ENCODE measurements around the gene ADGRL1.

The ADGRL1 gene

DNA sequence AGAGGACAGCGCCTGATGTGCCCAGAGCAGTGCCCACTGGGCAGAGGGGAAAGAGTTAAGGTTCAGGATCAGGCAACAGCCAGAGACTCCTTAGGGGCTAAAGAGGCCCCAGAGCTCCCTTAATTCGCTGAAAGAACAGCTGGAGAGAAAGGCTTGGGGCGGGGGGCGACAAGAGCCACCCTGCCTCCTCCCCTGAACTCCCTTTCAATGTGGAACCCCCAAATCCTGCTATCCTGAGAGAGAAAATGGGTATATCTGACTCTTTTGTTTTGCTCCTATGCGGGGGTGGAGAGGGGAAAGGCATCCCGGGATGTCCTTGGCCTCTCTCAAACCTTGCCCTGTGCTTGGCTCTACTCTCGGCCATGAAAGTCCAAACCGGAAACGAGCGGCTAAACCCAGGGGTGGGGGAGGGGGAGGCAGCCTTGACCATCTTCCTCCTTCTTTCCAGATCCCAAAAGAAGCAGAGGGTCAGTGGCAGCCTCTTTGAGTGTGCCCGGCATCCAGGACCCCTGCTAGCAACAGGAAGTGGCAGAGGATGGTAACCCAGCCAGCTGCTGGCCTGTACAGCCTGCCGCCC lies 93.1 kb downstream of the ADGRL1 start:
- no peak for DNase-seq (ENCODE audit: low spot score)

DNA sequence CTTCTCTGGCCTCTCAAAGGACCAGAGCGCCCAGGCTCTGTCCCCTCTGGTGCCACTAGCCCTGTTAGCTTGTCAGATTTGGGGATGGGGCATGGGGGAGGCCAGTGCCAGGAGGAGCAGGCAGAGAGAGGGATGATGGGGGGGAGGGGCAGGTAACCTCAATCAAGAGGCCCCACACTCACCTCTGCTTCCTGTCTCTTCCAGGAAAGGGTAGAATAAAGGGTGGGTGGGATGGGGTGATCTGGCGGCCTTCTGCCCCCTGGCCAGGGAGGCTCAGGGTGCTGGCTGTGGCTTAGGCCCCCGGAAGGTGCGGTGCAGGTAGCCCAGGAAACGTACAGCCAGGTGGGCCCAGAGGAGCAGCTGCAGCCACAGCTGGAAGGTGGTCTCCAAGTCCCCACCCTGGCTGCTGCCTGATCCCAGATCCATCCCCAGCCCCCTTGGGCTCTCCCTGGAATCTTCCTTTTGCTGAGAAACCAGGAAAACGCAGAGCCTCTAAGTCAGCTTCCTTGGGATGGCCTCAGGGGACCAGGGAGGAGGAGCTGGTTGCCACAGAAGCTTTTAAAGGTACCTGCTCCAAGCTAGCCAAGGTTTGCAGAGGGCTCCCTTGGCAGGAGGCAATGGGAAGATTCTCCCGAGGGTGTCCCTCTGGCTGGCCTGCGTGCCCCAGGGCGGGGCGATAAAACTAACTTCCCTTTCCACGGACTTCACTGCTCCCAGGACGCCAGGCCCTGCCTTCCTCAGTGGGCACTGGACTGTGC lies 93.7 kb downstream of the ADGRL1 start:
- DNase-seq (ENCODE audit: low spot score), result no peak

DNA sequence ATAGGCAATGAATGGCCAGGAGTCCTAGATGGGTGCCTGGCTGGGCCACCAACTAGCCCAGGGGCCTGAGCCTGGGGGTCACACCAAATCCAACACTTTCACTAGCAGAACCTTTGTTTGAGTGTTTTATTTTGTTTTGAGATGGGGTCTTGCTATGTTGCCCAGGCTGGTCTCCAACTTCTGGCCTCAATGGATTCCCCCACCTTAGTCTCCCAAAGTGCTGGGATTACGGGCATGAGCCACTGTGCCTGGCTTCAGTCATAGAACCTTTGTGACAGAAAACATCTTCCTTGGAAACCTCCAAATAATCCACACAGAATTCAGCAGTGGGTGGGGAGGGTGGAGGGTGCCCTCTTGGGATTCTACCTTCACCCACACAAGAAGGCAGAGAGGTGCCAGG lies 94.5 kb downstream of the ADGRL1 start:
- no peak for DNase-seq (ENCODE audit: low spot score)

DNA sequence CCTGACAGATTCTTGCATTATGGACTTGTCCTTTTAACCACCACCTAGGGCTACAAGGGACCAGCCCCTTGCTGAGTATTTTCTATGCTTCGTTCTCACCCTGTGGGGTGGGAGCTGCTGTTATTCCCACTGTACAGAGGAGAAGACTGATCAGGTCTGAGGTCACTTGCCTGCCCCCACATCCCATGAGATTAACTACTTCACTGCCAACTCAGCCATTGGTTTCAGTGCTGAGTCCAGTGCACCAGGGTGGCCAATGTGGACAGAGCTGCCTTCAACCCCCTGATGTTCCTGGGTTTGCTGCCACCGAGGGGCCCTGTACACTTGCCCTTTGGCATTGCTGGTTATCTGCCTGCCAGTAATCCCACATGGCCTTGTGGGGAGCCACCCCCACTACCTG lies 95.3 kb downstream of the ADGRL1 start:
- DNase-seq (ENCODE audit: low spot score), result no peak

DNA sequence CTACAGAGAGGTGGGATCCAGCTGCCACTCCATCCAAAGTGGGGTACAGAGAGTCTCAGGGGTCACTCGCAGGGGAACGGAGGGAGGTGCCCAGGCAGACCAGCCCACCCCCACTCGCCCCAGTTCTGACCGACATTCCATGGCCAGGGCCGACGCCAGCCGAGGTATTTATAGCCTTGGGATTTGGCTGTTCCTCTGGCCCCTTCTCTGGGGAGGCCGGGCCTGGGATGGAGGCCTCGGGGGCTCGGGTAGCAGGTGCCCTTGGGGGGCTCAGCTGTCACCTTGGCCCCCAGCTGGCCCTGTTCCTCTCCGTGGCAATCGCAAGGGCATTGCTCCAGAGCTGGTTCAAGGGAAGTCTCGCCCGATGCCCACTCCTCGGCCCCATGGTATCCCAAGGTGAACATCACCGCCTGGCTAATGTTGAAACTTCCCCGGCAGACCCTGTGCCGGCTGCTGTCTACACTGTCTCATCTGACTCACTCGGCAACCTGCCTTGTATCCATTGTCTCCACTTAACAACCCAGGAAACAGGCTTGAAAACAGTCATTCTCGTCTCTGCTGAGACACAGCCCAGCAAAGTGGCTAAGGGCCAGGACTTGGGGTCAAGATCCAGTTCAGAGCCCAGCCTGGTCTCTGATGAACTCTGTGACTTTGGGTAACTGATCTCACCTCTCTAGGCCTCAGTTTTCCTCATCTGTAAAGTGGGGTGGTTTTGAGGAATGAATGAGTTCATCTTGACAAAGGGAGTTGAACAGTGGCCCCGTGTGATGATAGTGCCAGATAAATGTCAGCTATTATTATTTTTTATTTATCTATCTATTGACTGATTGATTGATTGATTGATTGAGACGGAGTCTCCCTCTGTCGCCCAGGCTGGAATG lies 98.1 kb downstream of the ADGRL1 start:
- DNase-seq (ENCODE audit: low spot score), result peak; percentile 39

DNA sequence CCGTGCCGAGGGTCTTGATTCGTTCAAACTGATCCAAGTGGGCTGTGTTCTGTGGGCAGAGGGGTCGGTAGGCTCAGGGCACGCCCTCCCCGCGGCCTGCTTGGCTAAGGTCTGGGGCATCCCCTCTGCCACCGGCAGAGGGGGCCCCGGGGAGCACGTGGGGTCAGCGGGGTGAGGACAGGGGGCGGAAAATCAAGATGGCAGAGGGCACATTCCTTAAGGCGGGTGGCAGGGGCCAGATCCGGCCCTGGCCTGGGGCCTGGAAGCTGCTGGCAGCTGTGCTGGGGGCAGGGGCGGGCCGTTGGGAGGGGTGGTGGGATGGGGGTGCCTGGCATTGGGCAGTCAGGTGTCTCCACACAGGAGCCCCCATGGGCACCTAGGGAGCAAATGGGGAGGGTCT lies 99.1 kb downstream of the ADGRL1 start:
- no peak for DNase-seq (ENCODE audit: low spot score)

DNA sequence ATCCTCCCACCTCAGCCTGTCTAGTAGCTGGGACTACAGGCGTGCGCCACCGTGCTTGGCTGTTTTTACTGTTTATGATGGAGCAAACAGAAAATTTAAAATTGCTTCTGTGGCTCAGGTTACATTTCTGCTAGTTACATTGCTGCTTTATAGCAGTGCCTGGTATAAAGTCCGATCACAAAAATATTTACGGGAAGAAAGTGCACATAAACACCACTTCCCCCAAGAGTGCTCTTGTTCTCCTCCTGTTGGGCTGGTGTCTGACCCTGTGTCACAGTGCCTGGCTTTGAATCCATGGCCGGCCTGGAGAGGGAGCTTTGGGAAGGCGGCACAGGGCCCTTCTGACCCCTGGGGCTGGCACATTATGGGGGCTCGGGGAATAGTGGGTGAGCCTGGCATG lies 100.3 kb downstream of the ADGRL1 start:
- no peak for DNase-seq (ENCODE audit: low spot score)

DNA sequence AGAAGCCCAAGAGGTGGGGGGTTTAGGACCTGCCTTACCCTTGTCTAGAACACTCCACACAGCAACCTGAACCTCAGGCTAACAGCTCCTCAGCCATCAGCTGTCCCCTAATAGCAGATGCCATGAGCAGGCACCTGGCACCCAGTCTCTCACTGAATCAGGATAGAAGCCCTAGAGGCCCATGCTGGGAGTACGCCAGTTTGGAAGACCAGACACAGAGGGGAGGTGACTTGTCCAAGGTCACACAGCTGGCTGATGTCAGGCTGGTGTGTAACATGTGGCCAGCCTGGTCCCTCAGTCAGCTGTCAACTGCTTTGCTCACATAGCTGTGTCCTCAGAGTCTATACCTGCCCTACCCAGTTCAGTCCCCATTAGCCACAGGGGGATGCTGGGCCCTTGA lies 102.7 kb downstream of the ADGRL1 start:
- no peak for DNase-seq (ENCODE audit: low spot score)

DNA sequence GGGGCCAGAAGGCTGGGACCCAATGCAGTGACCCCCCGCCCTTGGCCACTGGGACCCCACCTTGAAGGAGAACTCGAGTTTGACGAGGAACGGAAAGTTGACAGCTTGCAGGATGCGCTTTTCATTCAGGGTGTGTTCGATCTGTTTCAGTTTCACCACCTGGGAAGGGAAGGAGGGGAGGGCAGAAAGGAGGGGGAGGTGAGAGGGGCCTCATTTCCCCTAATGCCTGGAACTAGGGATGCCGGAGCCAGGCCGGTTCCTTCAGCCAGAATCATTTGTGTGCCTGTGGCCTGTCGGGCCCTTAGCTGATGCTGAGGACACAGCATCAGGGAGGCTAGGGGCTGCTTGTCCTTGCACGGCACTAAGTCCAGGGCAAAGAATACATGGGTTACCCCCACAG lies 103.2 kb downstream of the ADGRL1 start:
- no peak for DNase-seq (ENCODE audit: low spot score)

DNA sequence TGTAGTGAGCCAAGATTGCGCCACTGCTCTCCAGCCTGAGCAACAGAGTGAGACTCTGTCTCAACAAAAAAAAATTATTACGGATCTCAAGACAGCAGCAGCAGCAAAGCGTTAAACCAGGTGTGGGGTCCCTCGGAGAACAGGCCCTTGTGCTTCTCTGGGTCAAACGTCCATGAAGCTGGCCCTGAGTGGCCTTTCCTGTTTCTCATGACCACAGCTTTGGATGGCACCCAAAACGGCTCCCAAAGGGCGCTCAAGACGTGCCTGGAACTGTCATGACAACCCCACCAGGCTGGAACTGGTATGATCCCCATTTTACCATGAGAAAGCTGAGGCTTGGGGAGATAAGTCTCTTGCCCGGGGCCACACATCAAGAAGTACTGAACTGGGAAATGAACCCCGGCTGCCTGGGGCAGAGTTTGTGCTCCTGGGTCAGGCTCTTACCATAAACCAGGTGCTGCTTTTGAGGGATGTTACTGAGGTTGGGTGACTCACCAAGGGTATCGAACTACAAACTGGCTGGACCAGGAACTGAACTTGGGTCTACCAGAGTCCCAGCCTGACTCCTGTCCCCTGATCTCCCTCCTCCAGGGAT lies 103.8 kb downstream of the ADGRL1 start:
- no peak for DNase-seq (ENCODE audit: low spot score)

DNA sequence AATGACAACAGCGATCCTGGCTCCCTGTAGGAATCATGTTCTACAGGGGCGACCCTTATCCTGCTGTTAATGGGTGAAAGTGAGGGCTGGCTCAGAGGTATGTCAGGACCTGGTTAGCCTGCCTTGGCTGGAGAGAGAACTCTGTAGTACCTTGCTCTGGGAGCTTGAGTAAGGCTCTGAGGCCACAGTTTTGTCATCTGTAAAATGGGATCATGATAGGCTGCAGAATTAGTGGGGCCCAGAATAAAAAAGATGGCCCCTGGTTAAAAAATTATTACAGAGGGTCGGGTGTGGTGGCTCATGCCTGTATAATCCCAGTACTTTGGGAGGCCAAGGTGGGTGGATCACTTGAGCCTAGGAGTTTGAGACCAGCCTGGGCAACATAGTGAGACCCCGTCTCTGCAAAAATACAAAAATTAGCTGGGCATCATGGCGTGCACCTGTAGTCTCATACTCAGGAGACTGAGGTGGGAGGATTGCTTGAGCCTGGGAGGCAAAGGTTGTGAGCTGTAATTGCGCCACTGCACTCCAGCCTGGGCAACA lies 104.9 kb downstream of the ADGRL1 start:
- DNase-seq (ENCODE audit: low spot score), result no peak

All from kidney tubule cell (primary cell).